GM15510 (cell line): Measurements from ENCODE around the gene NPY5R.

Experiments
- POLR2A ChIP-seq: IDR thresholded peaks from 3 replicates; pipeline ENCODE4 v1.6.1; 2011; ENCODE audit warnings: borderline replicate concordance; ENCODE audit not compliant: insufficient read length; ENCODE audit errors: extremely low read depth

The NPY5R gene

GRCh38 chr4:163343604-163344146 lies at the start of gene NPY5R:
NPY5R (plus strand) TSS chr4:163343892; CDS start chr4:163350274, 6,382 bp downstream.
- no peak for TF ChIP-seq POLR2A

GRCh38 chr4:163295138-163295537 lies 48.6 kb upstream of the NPY5R start:
- no peak for TF ChIP-seq POLR2A

GRCh38 chr4:163300445-163300844 lies 43.2 kb upstream of the NPY5R start:
- no peak for TF ChIP-seq POLR2A

- TF ChIP-seq POLR2A: no peak
Measured at GRCh38 chr4:163303069-163303468, 40.6 kb upstream of the NPY5R start.

- no peak for TF ChIP-seq POLR2A
Measured at GRCh38 chr4:163309466-163309865, 34.2 kb upstream of the NPY5R start.

- TF ChIP-seq POLR2A: no peak
Measured at GRCh38 chr4:163317110-163317509, 26.6 kb upstream of the NPY5R start.

GRCh38 chr4:163330916-163331628 lies 12.6 kb upstream of the NPY5R start:
- no peak for TF ChIP-seq POLR2A

- no peak for TF ChIP-seq POLR2A
Measured at GRCh38 chr4:163331629-163332376, 11.9 kb upstream of the NPY5R start.

GRCh38 chr4:163332526-163333406 lies 10.9 kb upstream of the NPY5R start, which contains the start of gene NPY1R:
NPY1R (minus strand) TSS chr4:163332596; CDS start chr4:163326554, 6,042 bp downstream.
- TF ChIP-seq POLR2A: no peak

- no peak for TF ChIP-seq POLR2A
Measured at GRCh38 chr4:163335384-163335783, 8.3 kb upstream of the NPY5R start.

GRCh38 chr4:163344147-163345125 lies 744 bp downstream of the NPY5R start:
- no peak for TF ChIP-seq POLR2A

- TF ChIP-seq POLR2A: no peak
Measured at GRCh38 chr4:163350672-163351071, 7.0 kb downstream of the NPY5R start.

- no peak for TF ChIP-seq POLR2A
Measured at GRCh38 chr4:163353054-163353453, 9.4 kb downstream of the NPY5R start.
